Lung (tissue), 12 donors: ENCODE measurements around the gene RTEL1. TPM values are rescaled to one million over a fixed set of nuclear protein-coding genes. Genes with fewer than 3 reads are reported as not detected.
"Not testable (repeated sequence)": the region's sequence is repeated elsewhere in the genome, so short reads cannot be mapped to it uniquely, and the experiment has no call there.

ENCODE experiments used
- ATAC-seq: fragments of 200-7000 bp; cut with Tn5 transposase; one replicate; pipeline ENCODE4 v1.9.1; 2020; ENCODE audit warnings: moderate number of reproducible peaks; ENCODE audit not compliant: insufficient read depth, low FRiP score
- DNase-seq, 3 donors: peaks; one replicate each; pipeline ENCODE4 v3.0.0-alpha.2; 2013 to 2017
- H3K27ac ChIP-seq, 2 donors: one replicate each; pipeline ENCODE4 v1.5.1; 2013; ENCODE audit warnings: mild to moderate bottlenecking in 2 of 2, moderate library complexity in 2 of 2, control low read depth in 1 of 2, inconsistent platforms in 1 of 2, low read depth in 1 of 2, low read length in 1 of 2
- H3K27me3 ChIP-seq, 3 donors: one replicate each; pipeline ENCODE4 v1.5.1; 2013; ENCODE audit warnings: low read length in 2 of 3; ENCODE audit not compliant: control insufficient read depth in 3 of 3, insufficient read depth in 3 of 3
- H3K36me3 ChIP-seq, 4 donors: one replicate each; pipeline ENCODE4 v1.5.1; 2013; ENCODE audit warnings: low read length in 4 of 4, mild to moderate bottlenecking in 1 of 4, moderate library complexity in 1 of 4; ENCODE audit not compliant: control insufficient read depth in 4 of 4, insufficient read depth in 4 of 4
- H3K4me1 ChIP-seq, 5 donors: one replicate each; pipeline ENCODE4 v1.5.1; 2013; ENCODE audit warnings: low read length in 5 of 5, mild to moderate bottlenecking in 2 of 5, moderate library complexity in 1 of 5; ENCODE audit not compliant: control insufficient read depth in 5 of 5, insufficient read depth in 5 of 5
- H3K4me3 ChIP-seq: one replicate; pipeline ENCODE4 v1.5.1; 2013; ENCODE audit warnings: mild to moderate bottlenecking, control low read depth, moderate library complexity
- H3K9ac ChIP-seq, 2 donors: one replicate each; pipeline ENCODE4 v1.5.1; 2013; ENCODE audit warnings: low read length in 2 of 2, control low read depth in 1 of 2; ENCODE audit not compliant: insufficient read depth in 1 of 2
- H3K9me3 ChIP-seq, 4 donors: one replicate each; pipeline ENCODE4 v1.5.1; 2013; ENCODE audit warnings: low read length in 3 of 4, mild to moderate bottlenecking in 1 of 4, moderate library complexity in 1 of 4; ENCODE audit not compliant: control insufficient read depth in 4 of 4, insufficient read depth in 3 of 4
- WGBS, 2 donors: extraction: QIAGEN DNeasy Blood & Tissue Kit; methylation state at CpG; one replicate each; pipeline ENCODE4 v1.1.7; 2013; 5-methylcytosine and 5-hydroxymethylcytosine counted together
- polyA plus RNA-seq, 2 donors: library from polyadenylated mRNA; stranded (reverse); fragments of 200-250 nt; gene quantifications; one replicate each; pipeline ENCODE4 v1.2.1, GENCODE V29; 2013
- total RNA-seq, 2 donors: library from RNA; depleted of rRNA in 1 of 2; stranded (reverse); fragments of >200 nt in 1 of 2; gene quantifications; one replicate each; pipeline ENCODE4 v1.2.1, GENCODE V29; 2014 to 2021
- TF ChIP-seq, protein P1 (sequence below): IDR thresholded peaks from 2 replicates; pipeline ENCODE4 v1.5.1; 2012; ENCODE audit warnings: mild to moderate bottlenecking; ENCODE audit errors: control extremely low read depth, extremely low read depth
- donor health status: control.
- donor health status: control.
- donor health status: Bipolar disorder and iron deficiency.
- donor health status: healthy.
- donor health status: DM: yes; HTN: yes; CAD: no.

RTEL1 gene
- total and polyA plus RNA-seq, 4 donors = 12.4 to 45.8 (median 17.7) TPM

- Histone ChIP-seq H3K27me3 (no peaks in the 10 kb centered on the region), H3K9ac (no peak overlapping the region), H3K4me3 (no peak overlapping the region), H3K36me3 (peaks cover 0 to 4% (median 0%) of the 10 kb centered on the region in 4 donors), H3K4me1 (peaks cover 0 to 8% (median 0%) of the 10 kb centered on the region in 5 donors), H3K9me3 (no peaks in the 10 kb centered on the region), H3K27ac (no peak overlapping the region)
- no peak for DNase-seq
- 93 to 95% methylated on average over 15 of the region's 15 CpGs for WGBS, 2 donors
- TF ChIP-seq, protein P1, sequence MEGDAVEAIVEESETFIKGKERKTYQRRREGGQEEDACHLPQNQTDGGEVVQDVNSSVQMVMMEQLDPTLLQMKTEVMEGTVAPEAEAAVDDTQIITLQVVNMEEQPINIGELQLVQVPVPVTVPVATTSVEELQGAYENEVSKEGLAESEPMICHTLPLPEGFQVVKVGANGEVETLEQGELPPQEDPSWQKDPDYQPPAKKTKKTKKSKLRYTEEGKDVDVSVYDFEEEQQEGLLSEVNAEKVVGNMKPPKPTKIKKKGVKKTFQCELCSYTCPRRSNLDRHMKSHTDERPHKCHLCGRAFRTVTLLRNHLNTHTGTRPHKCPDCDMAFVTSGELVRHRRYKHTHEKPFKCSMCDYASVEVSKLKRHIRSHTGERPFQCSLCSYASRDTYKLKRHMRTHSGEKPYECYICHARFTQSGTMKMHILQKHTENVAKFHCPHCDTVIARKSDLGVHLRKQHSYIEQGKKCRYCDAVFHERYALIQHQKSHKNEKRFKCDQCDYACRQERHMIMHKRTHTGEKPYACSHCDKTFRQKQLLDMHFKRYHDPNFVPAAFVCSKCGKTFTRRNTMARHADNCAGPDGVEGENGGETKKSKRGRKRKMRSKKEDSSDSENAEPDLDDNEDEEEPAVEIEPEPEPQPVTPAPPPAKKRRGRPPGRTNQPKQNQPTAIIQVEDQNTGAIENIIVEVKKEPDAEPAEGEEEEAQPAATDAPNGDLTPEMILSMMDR = no peak
- no peak for ATAC-seq
These were observed 14.2 kb upstream of the RTEL1 start for GRCh38 chr20:63643946-63644345.

DNA sequence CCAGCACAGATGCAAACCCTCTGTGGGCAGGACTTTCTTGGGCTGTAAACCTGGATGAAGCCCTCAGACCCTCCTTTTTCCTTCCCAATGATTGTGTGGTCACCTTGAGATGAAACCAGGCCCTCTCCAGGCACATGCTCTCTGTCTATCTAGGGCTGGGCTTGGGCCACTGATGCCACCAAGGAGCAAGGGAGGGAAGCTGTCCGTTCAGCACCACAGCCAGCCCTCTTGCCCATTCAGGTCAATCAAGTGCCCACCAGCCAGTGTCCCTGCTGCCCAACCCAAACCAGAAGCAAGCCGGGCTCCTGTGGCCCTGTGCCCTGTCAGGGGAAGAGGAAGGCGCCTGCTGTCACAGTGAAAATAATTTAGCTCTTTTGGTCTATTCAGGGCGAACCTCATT lies 12.9 kb upstream of the RTEL1 start:
- peaks cover 0 to 4% (median 0%) of the 10 kb centered on the region in 4 donors for H3K36me3 ChIP-seq
- H3K4me1 ChIP-seq = peaks cover 0 to 8% (median 0%) of the 10 kb centered on the region in 5 donors
- no peaks in the 10 kb centered on the region for H3K9me3 ChIP-seq
- WGBS, 2 donors = 74 to 83% methylated on average over 4 of the region's 4 CpGs
- no peak overlapping the region for H3K27ac ChIP-seq
- ATAC-seq (no peak), DNase-seq (no peak)
- H3K4me3 ChIP-seq = no peak overlapping the region
- TF ChIP-seq, protein P1 = no peak
- H3K9ac ChIP-seq = no peak overlapping the region
- no peaks in the 10 kb centered on the region for H3K27me3 ChIP-seq

- Histone ChIP-seq H3K4me3 (no peak overlapping the region), H3K27ac (no peak overlapping the region), H3K9ac (no peak overlapping the region), H3K36me3 (peaks cover 0 to 4% (median 0%) of the 10 kb centered on the region in 4 donors), H3K27me3 (no peaks in the 10 kb centered on the region), H3K9me3 (no peaks in the 10 kb centered on the region), H3K4me1 (peaks cover 0 to 13% (median 5%) of the 10 kb centered on the region in 5 donors)
- ATAC-seq (no peak), DNase-seq (no peak)
- 91 to 94% methylated on average over 6 of the region's 6 CpGs for WGBS, 2 donors
- TF ChIP-seq, protein P1 = no peak
These were observed 9.9 kb upstream of the RTEL1 start for GRCh38 chr20:63648190-63648589.

- H3K36me3 ChIP-seq = no peaks in the 10 kb centered on the region
- TF ChIP-seq, protein P1 = no peak
- H3K9ac ChIP-seq = no peak overlapping the region
- no peaks in the 10 kb centered on the region for H3K27me3 ChIP-seq
- ATAC-seq (no peak), DNase-seq (no peak)
- no peak overlapping the region for H3K27ac ChIP-seq
- no peak overlapping the region for H3K4me3 ChIP-seq
- 84 to 85% methylated on average over 11 of the region's 11 CpGs for WGBS, 2 donors
- H3K4me1 ChIP-seq = peaks cover 0 to 19% (median 8%) of the 10 kb centered on the region in 5 donors
- H3K9me3 ChIP-seq = no peaks in the 10 kb centered on the region
These were observed 9.1 kb upstream of the RTEL1 start for GRCh38 chr20:63648895-63649589.

DNA sequence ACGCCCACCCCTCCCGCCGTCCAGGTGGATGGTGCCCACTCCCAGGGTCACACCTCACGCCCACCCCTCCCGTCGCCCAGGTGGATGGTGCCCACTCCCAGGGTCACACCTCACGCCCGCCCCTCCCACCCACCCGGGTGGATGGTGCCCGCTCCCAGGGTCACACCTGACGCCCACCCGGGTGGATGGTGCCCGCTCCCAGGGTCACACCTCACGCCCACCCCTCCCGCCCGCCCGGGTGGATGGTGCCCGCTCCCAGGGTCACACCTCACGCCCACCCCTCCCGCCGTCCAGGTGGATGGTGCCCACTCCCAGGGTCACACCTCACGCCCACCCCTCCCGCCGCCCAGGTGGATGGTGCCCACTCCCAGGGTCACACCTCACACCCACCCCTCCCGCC lies 7.6 kb upstream of the RTEL1 start:
- H3K27ac ChIP-seq, H3K27me3 ChIP-seq, ATAC-seq, H3K36me3 ChIP-seq, DNase-seq, H3K9me3 ChIP-seq, H3K4me3 ChIP-seq, H3K9ac ChIP-seq: not testable (repeated sequence)
- peaks cover 0 to 24% (median 8%) of the 10 kb centered on the region in 5 donors for H3K4me1 ChIP-seq
- WGBS, 2 donors = 96 to 100% methylated on average over 21 to 25 of the region's 25 CpGs
